T-helper 17 cell (primary cell): Measurements from ENCODE around the gene CDC42EP1. TPM values are rescaled to one million over a fixed set of nuclear protein-coding genes. Genes with fewer than 3 reads are reported as not detected.
A peak's percentile ranks its signal among the peaks of the same experiment; 100 is the strongest.

Source experiments
- ATAC-seq: fragments of 150-1000 bp; cut with Tn5 transposase; 2 replicates; pipeline ENCODE4 v1.10.0; 2021; ENCODE audit warnings: mild to moderate bottlenecking, moderate library complexity
- DNase-seq, 3 donors: peaks; one replicate each; pipeline versions ENCODE4 v3.0.0 to v3.0.0-alpha.2; 2020 to 2021
- H3K9me3 ChIP-seq: one replicate; pipeline ENCODE4 v1.7.0; 2013; ENCODE audit warnings: low read length, mild to moderate bottlenecking; ENCODE audit not compliant: control insufficient read depth, poor library complexity, severe bottlenecking
- H3K27ac Mint-ChIP-seq: one replicate; pipeline ENCODE4 v1.8.0; 2022; ENCODE audit warnings: mild to moderate bottlenecking, moderate library complexity, mixed read lengths
- H3K27me3 Mint-ChIP-seq: one replicate; pipeline ENCODE4 v1.8.0; 2022; ENCODE audit warnings: mixed read lengths
- H3K36me3 Mint-ChIP-seq: one replicate; pipeline ENCODE4 v1.8.0; 2022; ENCODE audit warnings: low read depth, mixed read lengths
- H3K4me1 Mint-ChIP-seq: one replicate; pipeline ENCODE4 v1.8.0; 2022; ENCODE audit warnings: mild to moderate bottlenecking, mixed read lengths
- H3K4me3 Mint-ChIP-seq: one replicate; pipeline ENCODE4 v1.8.0; 2022; ENCODE audit warnings: mild to moderate bottlenecking, moderate library complexity, mixed read lengths
- total RNA-seq, 4 donors: library from RNA in 2 of 4; stranded (reverse) in 2 of 4; gene quantifications; one replicate each; pipeline ENCODE4 v1.2.3 and lab custom pipeline; 2022 to 2026

The CDC42EP1 gene
- total RNA-seq, 2 donors from 2014 or later = not detected

GRCh38 chr22:37568012-37568411 lies 7.7 kb downstream of the CDC42EP1 start:
- H3K27me3 Mint-ChIP-seq = peaks cover 15% of the 10 kb centered on the region
- no peak for DNase-seq
- H3K4me3 Mint-ChIP-seq = no peak overlapping the region

GRCh38 chr22:37568448-37569008 lies 8.2 kb downstream of the CDC42EP1 start:
- H3K4me3 Mint-ChIP-seq = no peak overlapping the region
- no peaks in the 10 kb centered on the region for H3K36me3 Mint-ChIP-seq
- peaks cover 10% of the 10 kb centered on the region for H3K27me3 Mint-ChIP-seq
- H3K4me1 Mint-ChIP-seq = peaks cover 10% of the 10 kb centered on the region
- H3K27ac Mint-ChIP-seq = no peak overlapping the region
- no peaks in the 10 kb centered on the region for H3K9me3 ChIP-seq
- DNase-seq = no peak
- no peak for ATAC-seq

More at GRCh38 chr22:37568012-37568411, 7.7 kb downstream of the CDC42EP1 start:
- peaks cover 10% of the 10 kb centered on the region for H3K4me1 Mint-ChIP-seq
- no peak overlapping the region for H3K27ac Mint-ChIP-seq
- H3K36me3 Mint-ChIP-seq = no peaks in the 10 kb centered on the region
- no peaks in the 10 kb centered on the region for H3K9me3 ChIP-seq
- ATAC-seq = no peak

DNA sequence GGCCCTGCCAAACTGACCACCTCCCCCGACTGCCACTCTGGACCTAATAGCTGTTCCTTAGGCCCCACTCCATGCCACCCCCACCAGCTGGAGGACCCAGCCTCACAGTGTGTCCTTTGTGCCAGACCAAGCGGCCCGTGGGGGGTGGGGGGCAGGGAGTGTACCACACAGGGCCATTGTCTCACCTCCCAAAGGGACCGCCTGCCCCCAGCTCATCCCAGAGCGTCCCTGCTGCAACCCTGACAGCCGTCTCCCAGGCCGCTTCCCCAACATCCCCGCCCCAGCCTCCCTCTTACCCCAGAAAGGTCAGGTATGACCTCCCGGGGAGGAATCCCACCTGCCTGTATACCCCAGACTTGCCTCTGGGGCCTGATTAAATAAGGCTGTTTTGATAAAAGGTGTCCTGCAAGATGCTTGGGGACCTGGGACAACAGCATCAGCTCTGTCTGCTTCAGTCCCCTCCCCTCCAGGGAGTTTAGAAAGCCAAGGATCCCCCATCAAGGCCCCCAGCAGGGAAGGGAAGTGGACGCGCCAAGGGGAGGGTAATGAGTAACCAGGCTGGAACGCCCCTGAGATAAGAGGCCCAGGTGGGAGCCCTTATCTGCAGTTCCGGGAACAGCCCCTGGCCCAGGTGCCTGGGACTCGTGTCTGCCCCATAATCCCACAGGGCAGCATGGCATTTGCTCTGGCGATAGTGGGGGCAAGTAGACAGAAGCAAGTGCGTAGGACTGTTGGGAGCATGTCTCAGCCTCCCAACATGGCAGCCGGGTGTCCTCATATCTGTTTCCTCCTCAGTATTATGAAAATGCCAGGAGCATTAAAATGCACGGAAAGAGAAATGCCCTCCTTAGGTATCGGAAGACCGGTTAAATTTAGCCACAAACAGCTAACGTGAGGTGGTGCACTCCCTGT lies 9.0 kb downstream of the CDC42EP1 start:
- Mint-ChIP-seq H3K27ac (no peak overlapping the region), H3K4me3 (no peak overlapping the region), H3K27me3 (peaks cover 4% of the 10 kb centered on the region), H3K36me3 (no peaks in the 10 kb centered on the region), H3K4me1 (peaks cover 10% of the 10 kb centered on the region)
- ATAC-seq = no peak
- H3K9me3 ChIP-seq = no peaks in the 10 kb centered on the region
- DNase-seq = no peak

- peaks cover 4% of the 10 kb centered on the region for H3K27me3 Mint-ChIP-seq
- peaks cover 10% of the 10 kb centered on the region for H3K4me1 Mint-ChIP-seq
- no peak for DNase-seq
- no peak overlapping the region for H3K4me3 Mint-ChIP-seq
- ATAC-seq = no peak
- no peaks in the 10 kb centered on the region for H3K9me3 ChIP-seq
- no peaks in the 10 kb centered on the region for H3K36me3 Mint-ChIP-seq
- H3K27ac Mint-ChIP-seq = no peak overlapping the region
Measured at GRCh38 chr22:37569921-37570660, 9.8 kb downstream of the CDC42EP1 start.

- ATAC-seq = no peak
- H3K27ac Mint-ChIP-seq = no peak overlapping the region
Measured at GRCh38 chr22:37570661-37570976, 10.3 kb downstream of the CDC42EP1 start.

GRCh38 chr22:37571258-37571991 lies 11.1 kb downstream of the CDC42EP1 start:
- no peak overlapping the region for H3K27ac Mint-ChIP-seq
- H3K4me3 Mint-ChIP-seq = no peak overlapping the region
- no peak for DNase-seq
- H3K9me3 ChIP-seq = no peaks in the 10 kb centered on the region
- peaks cover 4% of the 10 kb centered on the region for H3K27me3 Mint-ChIP-seq
- no peaks in the 10 kb centered on the region for H3K36me3 Mint-ChIP-seq
- no peak for ATAC-seq
- peaks cover 5% of the 10 kb centered on the region for H3K4me1 Mint-ChIP-seq

More at GRCh38 chr22:37570661-37570976, 10.3 kb downstream of the CDC42EP1 start:
- peaks cover 4% of the 10 kb centered on the region for H3K27me3 Mint-ChIP-seq
- H3K36me3 Mint-ChIP-seq = no peaks in the 10 kb centered on the region
- no peak overlapping the region for H3K4me3 Mint-ChIP-seq
- H3K4me1 Mint-ChIP-seq = peaks cover 10% of the 10 kb centered on the region
- DNase-seq = no peak
- no peaks in the 10 kb centered on the region for H3K9me3 ChIP-seq

DNA sequence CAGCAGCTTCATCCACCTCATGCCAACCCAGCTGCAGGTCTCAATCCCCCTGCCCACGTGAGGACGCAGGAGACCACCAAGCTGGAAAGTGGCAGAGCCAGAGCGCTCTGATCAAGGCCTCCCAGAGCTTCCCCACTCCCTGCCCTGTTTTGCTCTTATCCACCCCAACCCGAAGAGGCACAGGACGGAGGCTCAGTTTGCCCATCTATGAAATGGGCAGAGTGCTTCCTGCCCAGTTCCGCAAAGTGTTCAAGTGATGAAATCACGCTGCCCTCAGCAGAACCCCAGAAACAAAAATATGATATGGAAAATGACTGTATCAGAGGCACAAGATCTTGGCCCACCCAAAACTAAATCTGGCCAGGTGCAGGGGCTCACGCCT lies 11.7 kb downstream of the CDC42EP1 start:
- Mint-ChIP-seq H3K27me3 (peaks cover 4% of the 10 kb centered on the region), H3K27ac (no peak overlapping the region), H3K4me1 (peaks cover 2% of the 10 kb centered on the region), H3K36me3 (no peaks in the 10 kb centered on the region), H3K4me3 (no peak overlapping the region)
- no peaks in the 10 kb centered on the region for H3K9me3 ChIP-seq
- ATAC-seq (no peak), DNase-seq (no peak)

DNA sequence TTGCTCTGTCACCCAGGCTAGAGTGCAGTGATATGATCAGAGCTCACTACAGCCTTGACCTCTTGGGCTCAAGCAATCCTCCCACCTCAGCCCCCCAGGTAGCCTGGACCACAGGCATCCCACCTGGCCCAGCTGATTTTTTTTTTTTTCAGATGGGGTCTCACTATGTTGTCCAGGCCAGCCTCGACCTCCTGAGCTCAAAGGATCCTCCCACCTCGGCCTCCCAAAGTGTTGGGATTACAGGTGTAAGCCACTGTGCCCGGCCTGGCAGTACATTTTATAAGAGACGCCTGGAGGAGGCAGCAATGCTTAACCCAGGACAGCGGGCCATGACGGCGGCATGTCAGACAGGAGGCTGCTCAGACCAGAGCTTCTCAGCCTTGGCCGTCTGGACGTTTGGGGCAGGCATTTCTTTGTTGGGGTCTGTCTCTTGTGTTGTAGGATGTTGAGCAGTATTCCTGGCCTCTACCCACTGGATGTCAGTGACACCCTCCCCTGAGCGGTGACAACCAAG lies 15.3 kb downstream of the CDC42EP1 start:
- no peaks in the 10 kb centered on the region for H3K27me3 Mint-ChIP-seq
- peaks cover 11% of the 10 kb centered on the region for H3K4me1 Mint-ChIP-seq
- no peaks in the 10 kb centered on the region for H3K36me3 Mint-ChIP-seq
- peak overlapping the region; percentile 9 for H3K27ac Mint-ChIP-seq
- DNase-seq = no peak
- ATAC-seq = no peak
- no peak overlapping the region for H3K4me3 Mint-ChIP-seq
- no peaks in the 10 kb centered on the region for H3K9me3 ChIP-seq

DNA sequence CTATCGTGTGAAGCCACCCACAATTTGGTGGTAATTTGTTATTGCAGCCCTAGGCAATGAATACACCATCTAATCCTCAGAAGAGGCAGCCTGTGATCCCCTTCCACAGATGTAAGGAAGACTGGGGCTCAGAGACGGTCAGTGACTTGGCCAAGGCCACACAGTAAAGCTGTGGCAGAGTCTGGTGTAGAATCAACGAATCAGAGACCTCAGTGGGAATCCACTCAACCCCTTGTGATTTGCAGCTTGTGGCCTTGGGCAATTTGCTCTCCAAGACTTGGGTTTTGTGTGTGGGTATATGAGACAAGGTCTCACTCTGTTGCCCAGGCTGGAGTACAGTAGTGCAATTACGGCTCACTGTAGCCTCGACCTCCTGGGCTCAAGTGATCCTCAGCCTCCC lies 17.7 kb downstream of the CDC42EP1 start:
- no peaks in the 10 kb centered on the region for H3K36me3 Mint-ChIP-seq
- H3K27me3 Mint-ChIP-seq = no peaks in the 10 kb centered on the region
- H3K27ac Mint-ChIP-seq = no peak overlapping the region
- ATAC-seq (no peak), DNase-seq (no peak)
- no peaks in the 10 kb centered on the region for H3K9me3 ChIP-seq
- no peak overlapping the region for H3K4me3 Mint-ChIP-seq
- peaks cover 12% of the 10 kb centered on the region for H3K4me1 Mint-ChIP-seq

DNA sequence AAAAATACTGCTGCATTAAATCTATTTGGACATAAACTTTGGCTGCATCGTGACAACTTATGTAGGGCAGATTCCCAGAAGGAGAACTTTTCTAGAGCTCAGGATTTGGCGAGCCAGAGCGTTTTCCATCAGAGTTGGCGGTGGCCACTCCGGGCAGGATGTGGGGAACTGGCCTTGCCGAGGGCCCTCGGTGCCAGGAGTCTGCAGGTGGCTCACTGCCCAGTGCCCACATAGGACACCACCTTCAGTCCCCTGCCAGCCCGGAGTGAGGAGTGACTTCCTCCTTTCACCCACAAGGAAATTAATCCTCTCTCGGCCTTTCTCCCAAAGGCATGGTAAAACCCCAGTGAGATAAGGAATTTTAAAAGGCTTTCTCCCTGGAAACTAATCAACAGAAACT lies 21.2 kb downstream of the CDC42EP1 start:
- no peaks in the 10 kb centered on the region for H3K36me3 Mint-ChIP-seq
- H3K4me1 Mint-ChIP-seq = peaks cover 12% of the 10 kb centered on the region
- ATAC-seq = no peak
- no peak overlapping the region for H3K4me3 Mint-ChIP-seq
- no peaks in the 10 kb centered on the region for H3K9me3 ChIP-seq
- DNase-seq = no peak
- H3K27me3 Mint-ChIP-seq = peaks cover 8% of the 10 kb centered on the region
- no peak overlapping the region for H3K27ac Mint-ChIP-seq

DNA sequence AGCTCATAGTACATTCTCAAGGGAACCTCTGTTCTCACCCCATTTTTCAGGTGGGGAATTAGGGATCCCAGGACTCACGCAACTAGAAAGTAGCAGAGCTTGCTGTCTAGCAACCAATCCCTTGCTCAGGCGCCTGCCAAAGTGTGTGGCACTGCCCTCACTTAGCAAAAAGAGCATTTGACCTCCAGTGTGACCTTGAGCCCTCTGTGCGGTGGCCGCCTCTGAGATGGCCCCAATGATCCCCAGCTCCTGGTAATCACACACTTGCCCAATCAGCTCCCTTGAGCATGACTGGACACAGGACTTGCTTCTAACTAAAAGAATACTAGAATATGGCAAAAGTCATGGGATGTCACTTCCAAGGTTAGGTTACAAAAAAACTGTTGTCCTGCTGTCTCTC lies 22.2 kb downstream of the CDC42EP1 start:
- Mint-ChIP-seq H3K4me3 (no peak overlapping the region), H3K4me1 (peaks cover 12% of the 10 kb centered on the region), H3K27ac (no peak overlapping the region), H3K36me3 (no peaks in the 10 kb centered on the region), H3K27me3 (peaks cover 12% of the 10 kb centered on the region)
- ATAC-seq (no peak), DNase-seq (no peak)
- H3K9me3 ChIP-seq = no peaks in the 10 kb centered on the region

GRCh38 chr22:37588546-37589215 lies 28.4 kb downstream of the CDC42EP1 start:
- Mint-ChIP-seq H3K4me3 (no peak overlapping the region), H3K27me3 (peaks cover 16% of the 10 kb centered on the region), H3K27ac (no peak overlapping the region), H3K4me1 (peaks cover 11% of the 10 kb centered on the region), H3K36me3 (peaks cover 2% of the 10 kb centered on the region)
- no peak for DNase-seq
- ATAC-seq = no peak
- no peaks in the 10 kb centered on the region for H3K9me3 ChIP-seq
